Hematopoietic multipotent progenitor cell treated with erythropoietin and hydrocortisone succinate and interleukin-3 and kit ligand, for 6 days (in vitro differentiated cells): ENCODE measurements around the gene POLR3A.

Experiments
- DNase-seq: peaks from one replicate; pipeline ENCODE4 v3.0.0-alpha.2; 2015

The POLR3A gene

GRCh38 chr10:77975086-77975666, 54.1 kb downstream of the POLR3A start:
- no peak for DNase-seq

- peak; percentile 62 for DNase-seq
Measured at GRCh38 chr10:77974396-77975074, 54.8 kb downstream of the POLR3A start.

GRCh38 chr10:77973276-77973675, 56.0 kb downstream of the POLR3A start:
- no peak for DNase-seq

- no peak for DNase-seq
Measured at GRCh38 chr10:77972148-77972547, 57.2 kb downstream of the POLR3A start.

GRCh38 chr10:77971804-77972144, 57.5 kb downstream of the POLR3A start:
- no peak for DNase-seq

GRCh38 chr10:77970869-77971803, 58.2 kb downstream of the POLR3A start:
- DNase-seq = peak; percentile 70

- DNase-seq = no peak
Measured at GRCh38 chr10:77969114-77969513, 60.2 kb downstream of the POLR3A start.

- DNase-seq = no peak
Measured at GRCh38 chr10:77967611-77968022, 61.7 kb downstream of the POLR3A start.

GRCh38 chr10:77965294-77965693, 64.0 kb downstream of the POLR3A start:
- no peak for DNase-seq

- no peak for DNase-seq
Measured at GRCh38 chr10:77964811-77965210, 64.5 kb downstream of the POLR3A start.

GRCh38 chr10:77963901-77964300, 65.4 kb downstream of the POLR3A start:
- DNase-seq = no peak

- DNase-seq = no peak
Measured at GRCh38 chr10:77962350-77963146, 66.8 kb downstream of the POLR3A start.

GRCh38 chr10:77961668-77962067, 67.6 kb downstream of the POLR3A start:
- DNase-seq = no peak

GRCh38 chr10:77960829-77961329, 68.4 kb downstream of the POLR3A start:
- no peak for DNase-seq

GRCh38 chr10:77959887-77960455, 69.3 kb downstream of the POLR3A start:
- DNase-seq = no peak

- no peak for DNase-seq
Measured at GRCh38 chr10:77959384-77959783, 69.9 kb downstream of the POLR3A start.

GRCh38 chr10:77955136-77955535, 74.2 kb downstream of the POLR3A start:
- DNase-seq = no peak

GRCh38 chr10:77949167-77949566, 80.1 kb downstream of the POLR3A start:
- DNase-seq = no peak

- no peak for DNase-seq
Measured at GRCh38 chr10:77946084-77946483, 83.2 kb downstream of the POLR3A start.

- DNase-seq = peak; percentile 28
Measured at GRCh38 chr10:77944519-77944918, 84.8 kb downstream of the POLR3A start.

- no peak for DNase-seq
Measured at GRCh38 chr10:77943121-77943901, 86.0 kb downstream of the POLR3A start.

GRCh38 chr10:77941790-77942189, 87.5 kb downstream of the POLR3A start:
- no peak for DNase-seq
